Left lobe of liver (tissue), 2 donors: Measurements from ENCODE around the gene NCK2. TPM values are rescaled to one million over a fixed set of nuclear protein-coding genes. Genes with fewer than 3 reads are reported as not detected.
"Not testable (repeated sequence)": the region's sequence is repeated elsewhere in the genome, so short reads cannot be mapped to it uniquely, and the experiment has no call there.

ENCODE experiments used
- ATAC-seq: fragments of 200-7000 bp; cut with Tn5 transposase; one replicate; pipeline ENCODE4 v1.9.1; 2020; ENCODE audit warnings: mild to moderate bottlenecking, moderate library complexity
- DNase-seq: peaks from one replicate; pipeline ENCODE4 v3.0.0-alpha.2; 2020; ENCODE audit warnings: low spot score
- total RNA-seq: library from RNA; stranded (reverse); gene quantifications from one replicate; pipeline ENCODE4 v1.2.1, GENCODE V29; 2021
- donor health status: DM: no; HTN: no; CAD: no; lungs with moderate emphysema.
- donor health status: DM: no; HTN: yes; CAD: no.

NCK2 gene
- total RNA-seq, 1 donor from 2014 or later: 6.3 TPM

DNA sequence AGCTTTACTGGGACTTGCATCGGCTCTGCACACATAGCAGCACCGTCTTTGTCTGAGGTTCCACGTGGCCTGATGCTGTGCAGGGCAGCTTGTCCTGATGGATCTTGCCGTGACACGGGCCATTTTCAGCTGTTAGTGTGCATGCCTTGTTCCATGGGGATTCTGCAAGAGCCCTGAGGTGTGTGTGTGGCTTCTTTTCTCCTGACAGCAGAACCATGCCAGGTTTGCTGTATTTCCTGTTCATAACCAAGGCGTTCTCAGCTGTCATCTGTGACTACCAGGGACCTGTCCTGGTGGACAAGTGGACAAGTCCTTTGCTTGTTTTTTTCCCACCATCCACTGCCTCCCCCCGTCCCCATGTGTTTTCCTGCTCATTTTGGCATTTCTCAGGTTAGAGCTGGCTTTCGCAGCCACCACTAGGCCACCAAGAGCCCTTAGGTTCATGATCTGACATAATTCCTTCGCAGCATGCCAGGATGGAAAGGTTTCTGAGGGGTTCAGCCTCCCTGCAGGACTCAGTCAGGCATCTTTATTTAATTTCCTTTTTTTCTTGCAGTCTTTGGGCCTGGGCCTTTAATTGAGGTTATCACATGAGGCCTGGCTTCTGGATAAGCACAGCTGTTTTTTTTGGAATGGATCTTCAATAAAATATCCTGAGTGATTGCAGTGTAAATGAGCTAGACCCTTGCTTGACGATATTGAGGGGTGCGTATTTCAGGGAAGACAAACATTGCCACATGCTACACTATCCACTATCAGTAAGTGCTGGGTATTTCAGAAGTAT is 139.4 kb downstream of the NCK2 start:
- DNase-seq (no peak), ATAC-seq (no peak)

DNA sequence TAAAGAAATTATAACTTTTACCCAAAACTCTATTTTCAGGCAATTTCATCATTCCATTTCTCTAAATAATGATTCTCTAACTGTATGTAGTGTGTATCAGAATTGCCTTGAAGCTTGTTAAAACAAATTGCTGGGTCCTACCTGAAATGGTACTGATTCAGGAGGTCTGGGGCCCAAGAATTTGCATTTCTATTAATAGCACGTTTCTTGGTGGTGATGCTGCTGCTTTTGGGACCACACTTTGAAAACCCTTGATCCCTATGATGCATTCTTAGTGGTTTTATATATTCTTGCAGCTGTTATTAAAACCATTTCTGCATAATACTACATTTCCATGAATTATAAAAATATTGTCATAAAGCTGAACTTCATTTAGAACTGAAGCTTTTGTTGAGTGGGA is 140.7 kb downstream of the NCK2 start:
- ATAC-seq: no peak

DNA sequence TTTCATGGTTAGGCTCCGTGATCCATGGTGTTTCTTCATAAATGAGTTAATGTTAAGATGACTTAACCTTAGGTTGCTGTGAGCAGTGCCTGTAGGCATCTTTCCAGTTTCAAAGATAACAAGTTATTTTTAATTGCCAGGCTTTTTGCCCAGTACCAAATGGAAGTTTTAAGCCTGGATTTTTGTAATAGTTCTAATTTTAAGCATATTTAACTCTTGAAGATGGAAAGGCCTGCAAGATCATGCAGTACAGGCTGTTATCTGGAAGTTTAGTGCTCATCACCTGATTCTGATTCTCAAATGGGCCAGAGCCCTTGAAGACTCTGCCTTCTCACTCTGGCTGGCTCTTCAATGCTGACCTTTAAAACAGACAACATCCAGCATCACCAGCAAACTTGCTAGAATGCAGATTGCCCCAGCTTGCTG is 141.3 kb downstream of the NCK2 start:
- ATAC-seq: peak; percentile 33
- no peak for DNase-seq

More for the DNA sequence above, 140.7 kb downstream of the NCK2 start:
- DNase-seq: no peak

DNA sequence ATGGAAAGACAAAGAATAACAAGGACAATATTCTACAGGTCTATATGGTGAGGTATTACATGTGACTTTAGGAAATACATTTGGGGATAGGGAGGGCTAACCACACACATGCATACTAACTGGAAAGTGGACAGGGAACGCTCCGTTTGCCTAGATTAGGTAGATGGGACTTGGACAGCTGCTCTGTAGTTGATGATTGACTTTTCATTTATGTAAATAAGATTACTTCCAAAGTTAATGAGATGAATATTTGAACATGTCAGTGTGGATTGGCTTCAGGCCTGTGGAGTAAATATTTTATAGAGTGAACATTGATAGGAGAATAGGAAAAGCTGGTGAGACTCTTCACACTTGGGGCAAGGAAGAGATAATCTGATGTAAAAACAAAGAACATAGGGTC is 142.0 kb downstream of the NCK2 start:
- DNase-seq (no peak), ATAC-seq (peak; percentile 87)

DNA sequence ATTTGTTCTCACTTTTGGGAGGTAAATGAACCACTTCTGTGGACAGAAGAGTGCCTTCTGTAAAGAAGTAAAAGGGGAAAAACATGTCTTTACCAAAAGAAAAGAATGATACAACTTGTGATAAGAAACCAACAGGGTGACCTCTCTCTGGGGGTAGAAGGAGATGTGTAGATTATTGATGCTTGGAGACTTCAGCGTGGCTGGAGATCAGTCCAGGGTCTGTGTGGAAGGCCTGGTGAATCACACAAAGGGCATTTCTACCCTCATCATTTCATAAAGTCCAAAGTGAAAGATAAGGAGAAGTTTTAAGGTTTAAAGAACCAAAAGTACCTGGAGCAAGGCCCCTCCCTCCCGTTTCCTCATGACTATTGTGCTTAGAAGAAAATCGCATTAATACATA is 142.5 kb downstream of the NCK2 start:
- ATAC-seq (no peak), DNase-seq (no peak)

DNA sequence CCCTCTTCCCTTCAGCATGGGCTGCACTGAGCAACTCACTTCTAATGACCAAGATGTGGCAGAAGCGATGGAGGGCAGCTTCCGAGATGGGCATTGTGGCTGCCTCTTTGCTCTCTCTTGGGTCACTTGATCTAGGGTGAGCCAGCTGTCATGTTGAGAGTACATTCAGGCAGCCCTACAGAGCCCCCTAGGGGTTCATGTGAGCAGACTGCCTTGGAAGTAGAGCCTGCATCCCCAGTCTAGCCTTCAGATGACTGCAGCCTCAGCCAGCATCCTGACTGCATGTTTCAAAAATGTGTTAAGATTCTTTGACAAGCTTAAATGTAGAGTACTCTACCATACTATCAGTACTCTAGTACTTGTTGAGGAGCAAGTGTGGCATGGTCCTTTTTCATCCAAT is 143.9 kb downstream of the NCK2 start:
- peak; percentile 22 for ATAC-seq
- DNase-seq: no peak

DNA sequence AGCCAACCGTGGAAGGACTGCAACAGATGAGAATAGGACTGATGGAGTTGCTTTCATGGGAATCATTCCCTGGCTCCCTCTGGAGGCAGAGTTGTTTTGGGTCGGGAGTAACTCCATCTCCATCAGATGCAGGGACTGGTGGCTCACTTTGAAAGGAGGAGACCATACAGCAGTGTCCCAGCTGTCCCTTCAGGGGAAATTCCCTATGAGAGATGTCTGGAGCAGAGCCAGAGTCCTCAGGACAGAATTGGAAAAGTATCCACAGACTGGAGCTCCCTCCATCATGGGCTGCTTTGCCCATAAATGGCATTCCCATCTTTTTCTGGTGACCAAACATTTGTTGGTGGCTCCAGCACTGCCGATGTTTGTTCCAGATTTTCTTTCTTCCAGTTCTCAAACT is 144.3 kb downstream of the NCK2 start:
- DNase-seq (no peak), ATAC-seq (no peak)

DNA sequence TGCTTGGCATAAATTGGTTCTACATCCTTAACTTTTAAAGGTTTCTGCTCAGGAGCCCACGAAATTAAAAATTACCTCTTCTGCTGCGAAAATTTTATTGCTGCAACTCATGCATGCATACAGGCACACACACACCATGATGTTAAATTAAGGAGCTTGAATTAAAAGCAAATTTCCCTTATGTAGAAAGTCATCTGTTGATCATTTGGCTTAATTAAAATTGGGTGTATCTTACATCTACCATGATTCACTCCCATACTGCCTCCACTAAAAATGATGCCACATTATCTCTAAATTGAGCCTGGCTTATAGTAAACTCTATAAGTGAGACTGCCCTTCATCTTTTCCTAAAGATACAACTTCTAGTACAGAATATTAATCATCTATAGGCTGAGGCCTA is 145.4 kb downstream of the NCK2 start:
- ATAC-seq (no peak), DNase-seq (no peak)

DNA sequence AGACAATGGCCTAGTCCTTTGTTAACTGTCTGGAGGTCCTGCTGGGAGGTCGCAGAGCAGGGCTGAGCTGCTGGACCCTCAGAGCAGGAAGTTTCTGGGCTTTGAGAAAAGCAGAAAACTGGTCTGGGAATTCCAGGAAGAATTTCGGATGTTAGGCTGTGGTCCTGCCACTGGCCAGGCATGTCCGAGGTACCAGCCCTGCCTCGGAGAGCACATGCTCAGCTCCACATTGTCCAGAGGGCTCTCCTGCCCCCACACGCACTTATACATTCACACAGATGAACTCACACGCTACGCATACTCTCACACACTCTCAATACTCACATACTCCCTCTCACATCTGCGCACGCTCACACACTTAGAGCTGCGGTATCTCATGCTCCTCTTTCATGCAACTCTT is 146.1 kb downstream of the NCK2 start:
- ATAC-seq (no peak), DNase-seq (no peak)

DNA sequence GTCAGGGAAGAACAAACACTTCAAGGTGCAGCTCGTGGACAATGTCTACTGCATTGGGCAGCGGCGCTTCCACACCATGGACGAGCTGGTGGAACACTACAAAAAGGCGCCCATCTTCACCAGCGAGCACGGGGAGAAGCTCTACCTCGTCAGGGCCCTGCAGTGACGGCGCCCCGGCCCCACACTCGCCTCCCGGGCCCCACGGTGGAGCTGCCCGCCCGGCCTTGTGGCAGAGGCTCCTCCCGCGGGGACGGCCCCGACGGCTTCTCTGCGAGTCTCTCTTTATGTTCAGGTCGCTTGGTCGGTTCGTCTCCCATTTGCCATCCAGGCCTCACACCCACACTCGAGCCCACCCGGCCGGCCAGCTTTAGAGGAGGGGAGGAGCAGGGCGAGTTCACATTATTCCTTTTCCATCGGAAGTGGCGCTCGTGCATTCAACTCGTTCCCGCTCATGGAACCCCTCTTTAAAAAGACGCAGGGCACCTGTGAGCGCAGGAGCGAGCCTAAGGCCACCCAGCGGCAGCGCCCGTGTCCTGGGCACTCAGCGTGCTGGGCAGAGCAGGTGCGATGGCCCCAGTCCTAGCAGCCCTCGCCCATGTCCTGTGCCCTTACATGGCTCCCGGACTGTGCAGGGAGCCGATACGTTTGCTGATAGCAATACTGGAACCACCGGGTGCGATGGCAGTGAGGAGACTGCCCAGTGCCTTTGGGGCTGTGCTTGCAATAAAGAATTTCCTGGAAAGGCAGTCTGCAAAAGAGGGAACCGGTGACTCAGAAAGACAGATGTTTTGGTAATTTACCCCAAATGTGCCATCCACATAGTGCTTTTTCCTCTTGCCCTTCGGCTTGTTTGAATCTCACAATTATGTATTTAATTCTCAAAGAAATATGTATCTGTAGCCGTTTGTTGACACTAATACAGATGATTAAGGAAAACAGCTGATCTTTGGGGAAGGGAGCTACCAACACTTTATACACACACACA is 148.6 kb downstream of the NCK2 start:
- no peak for ATAC-seq
- no peak for DNase-seq

DNA sequence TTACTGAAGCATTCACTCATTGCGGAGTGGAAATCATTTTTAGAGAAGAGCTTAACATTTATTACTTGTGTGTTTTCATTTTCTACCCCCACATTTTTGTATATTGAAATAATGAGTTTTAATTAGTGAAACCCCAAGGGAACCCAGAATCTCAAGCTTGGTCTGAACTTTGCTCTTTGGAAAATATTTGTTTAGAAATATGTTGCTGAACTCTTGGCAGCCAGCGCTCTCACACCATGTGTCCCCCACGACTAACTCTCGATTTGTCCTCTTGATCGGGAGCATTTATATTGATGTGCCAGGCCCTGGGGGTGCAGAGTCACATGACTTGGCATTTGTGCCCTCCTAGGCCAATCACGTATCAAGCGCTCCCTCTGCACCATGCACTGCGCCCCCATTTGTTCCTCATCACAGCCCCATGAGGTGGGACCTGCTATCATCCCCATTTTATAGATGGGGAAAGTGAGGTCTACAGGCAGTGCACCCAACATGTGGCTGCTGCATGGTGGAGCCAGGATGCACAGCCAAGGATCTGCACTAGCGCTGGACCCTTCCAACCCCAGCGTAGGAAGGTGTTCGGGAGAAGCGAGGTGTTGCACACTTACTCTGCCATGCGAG is 149.7 kb downstream of the NCK2 start:
- ATAC-seq: peak; percentile 62

DNA sequence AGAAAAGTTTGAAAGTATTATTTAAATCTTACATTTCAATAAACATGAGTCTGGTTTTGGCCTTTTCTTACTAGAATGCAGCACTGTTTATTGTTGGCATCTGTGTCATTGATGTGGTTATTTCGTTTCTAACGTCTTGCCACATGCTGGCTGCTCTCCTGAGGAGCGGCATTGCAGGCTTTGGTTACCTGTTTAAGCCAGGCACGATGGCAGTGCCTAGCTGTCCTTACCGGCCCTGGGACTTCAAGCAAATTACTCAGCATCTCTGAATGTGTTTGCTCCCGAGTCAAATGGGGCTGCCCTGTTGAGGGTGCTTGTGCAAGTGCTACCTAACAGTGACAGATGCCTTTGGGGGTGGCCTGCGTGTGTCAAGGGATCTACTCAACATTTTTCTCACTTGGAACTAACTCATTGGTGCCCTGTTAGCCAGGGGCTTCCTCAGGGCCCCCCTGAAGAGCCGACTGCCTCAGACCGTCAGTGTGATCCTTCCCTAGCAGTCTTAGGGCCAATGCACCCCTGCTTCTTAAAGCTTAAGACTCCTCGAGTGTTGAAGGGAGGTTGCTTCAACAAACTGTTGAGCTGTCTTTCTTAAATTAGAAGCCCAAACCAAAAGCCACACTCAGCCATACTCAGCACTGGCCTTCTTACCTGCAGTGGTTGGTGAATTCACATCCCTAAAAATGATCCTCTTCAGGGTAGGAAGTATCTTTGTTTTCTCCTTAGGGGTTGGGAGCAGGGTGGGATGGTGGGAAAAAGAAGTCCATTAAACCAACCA is 151.5 kb downstream of the NCK2 start:
- ATAC-seq (no peak), DNase-seq (no peak)

More for the DNA sequence above, 149.7 kb downstream of the NCK2 start:
- no peak for DNase-seq

DNA sequence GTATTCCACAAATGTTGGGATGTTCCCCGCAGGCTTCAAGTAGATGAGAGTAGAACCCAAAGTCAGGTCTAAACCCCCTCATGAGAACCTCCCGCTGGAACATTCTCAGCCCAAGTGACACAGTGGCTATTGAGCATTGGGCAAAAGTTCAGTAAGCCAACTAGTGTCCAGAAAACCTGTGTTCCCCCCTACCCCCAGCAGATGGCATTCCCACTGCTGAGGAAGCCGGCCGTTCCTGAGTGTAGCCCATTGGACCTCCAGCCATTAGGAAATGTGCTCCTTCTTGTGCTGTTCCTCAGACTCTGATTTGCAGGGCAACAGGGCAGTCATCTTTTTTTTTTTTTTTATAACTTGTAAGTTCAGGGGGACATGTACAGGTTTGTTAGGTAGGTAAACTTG is 152.1 kb downstream of the NCK2 start:
- DNase-seq (no peak), ATAC-seq (no peak)

DNA sequence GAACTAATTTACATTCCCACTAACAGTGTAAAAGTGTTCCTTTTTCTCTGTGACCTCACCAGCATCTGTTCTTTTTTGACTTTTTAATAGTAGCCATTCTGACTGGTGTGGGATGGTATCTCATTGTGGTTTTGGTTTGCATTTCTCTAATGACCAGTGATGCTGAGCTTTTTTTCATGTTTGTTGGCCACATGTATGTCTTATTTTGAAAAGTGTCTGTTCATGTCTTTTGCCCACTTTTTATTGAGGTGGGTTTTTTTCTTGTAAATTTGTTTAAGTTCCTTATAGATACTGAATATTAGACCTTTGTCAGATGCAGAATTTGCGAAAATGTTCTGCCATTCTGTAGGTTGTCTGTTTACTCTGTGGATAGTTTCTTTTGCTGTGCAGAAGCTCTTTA is 153.0 kb downstream of the NCK2 start:
- not testable (repeated sequence) for DNase-seq, ATAC-seq

DNA sequence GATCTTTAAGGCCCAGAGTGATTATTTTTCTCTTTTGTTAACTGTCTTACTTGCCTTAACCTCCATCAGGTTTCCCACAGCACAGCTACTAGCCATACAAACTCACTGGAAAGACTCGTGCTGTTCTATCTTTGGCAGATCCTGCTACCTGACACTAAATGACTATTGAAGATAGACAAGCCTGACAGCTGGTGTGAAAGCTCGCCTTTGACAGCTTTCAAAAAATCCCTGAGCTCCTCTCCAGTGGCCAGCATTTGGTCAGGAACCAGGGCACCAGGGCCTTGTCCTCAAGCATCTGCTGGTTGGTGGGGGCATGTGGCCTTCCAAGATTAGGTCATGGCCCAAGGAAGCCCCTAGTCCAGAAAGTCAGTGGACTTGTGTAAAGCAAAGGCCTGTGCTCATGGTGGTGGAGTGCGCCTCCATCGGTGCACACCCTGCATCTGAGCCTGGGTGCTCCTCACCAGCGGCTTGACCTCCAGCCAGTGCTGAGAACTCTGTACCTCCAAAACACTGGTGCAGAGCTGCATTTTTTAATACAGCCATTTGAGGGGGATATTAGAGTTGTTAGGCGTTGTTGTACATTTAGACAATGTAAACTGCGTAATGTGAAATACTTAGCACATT is 158.5 kb downstream of the NCK2 start:
- ATAC-seq (no peak), DNase-seq (no peak)

DNA sequence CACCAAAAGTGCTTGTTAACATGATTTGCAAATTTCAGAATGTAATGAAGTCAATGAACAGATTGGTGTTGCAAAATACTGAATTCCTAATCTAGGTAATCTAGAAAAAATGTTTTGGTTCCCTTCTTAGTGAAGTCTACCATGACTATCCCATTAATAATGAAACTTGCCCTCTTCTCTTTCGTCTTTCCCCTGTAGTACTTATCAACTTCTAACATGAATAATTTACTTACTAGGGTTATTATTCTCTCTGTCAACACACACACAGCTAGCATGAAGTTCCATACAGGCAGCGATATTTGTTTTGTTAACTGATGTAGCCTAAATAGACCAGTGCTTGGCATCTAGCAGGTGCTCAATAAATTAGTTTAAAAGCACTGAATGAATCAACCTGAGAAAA is 160.2 kb downstream of the NCK2 start:
- DNase-seq (no peak), ATAC-seq (no peak)

DNA sequence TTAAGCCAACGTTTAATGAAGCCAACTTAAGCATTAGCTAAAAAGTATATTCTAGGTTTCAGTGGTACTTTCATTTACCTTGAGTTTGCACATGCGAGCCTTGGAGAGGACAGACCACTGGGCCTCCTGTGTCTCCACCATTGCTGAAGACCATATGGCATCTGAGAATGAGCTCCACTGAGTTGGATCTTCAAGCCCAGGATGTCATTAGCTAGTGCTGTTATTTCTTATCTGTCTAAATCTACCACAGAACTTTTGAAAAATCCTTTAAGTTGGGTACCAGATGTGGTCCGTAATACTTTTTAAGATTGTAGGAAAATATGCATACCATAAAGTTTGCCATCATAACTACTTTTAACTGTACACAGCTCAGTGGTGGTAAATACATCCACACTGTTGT is 161.8 kb downstream of the NCK2 start:
- no peak for ATAC-seq
- DNase-seq: no peak

DNA sequence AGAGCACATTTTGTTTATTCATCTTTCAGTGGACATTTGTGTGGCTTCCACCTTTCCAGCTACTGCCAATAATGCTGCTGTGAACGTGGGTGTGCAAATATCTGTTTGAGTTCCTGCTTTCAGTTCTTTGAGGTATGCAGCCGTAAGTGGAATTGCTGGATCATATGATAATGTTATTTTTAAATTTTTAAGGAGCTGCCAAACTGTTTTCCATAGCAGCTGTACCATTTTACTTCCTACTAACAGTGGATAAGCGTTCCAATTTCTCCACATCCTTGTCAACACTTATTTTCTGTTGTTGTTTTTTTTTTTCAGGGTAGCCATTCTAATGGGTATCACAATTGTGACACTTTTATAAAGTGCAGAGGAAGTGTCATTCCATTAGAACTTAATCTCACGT is 162.5 kb downstream of the NCK2 start:
- DNase-seq (no peak), ATAC-seq (no peak)

DNA sequence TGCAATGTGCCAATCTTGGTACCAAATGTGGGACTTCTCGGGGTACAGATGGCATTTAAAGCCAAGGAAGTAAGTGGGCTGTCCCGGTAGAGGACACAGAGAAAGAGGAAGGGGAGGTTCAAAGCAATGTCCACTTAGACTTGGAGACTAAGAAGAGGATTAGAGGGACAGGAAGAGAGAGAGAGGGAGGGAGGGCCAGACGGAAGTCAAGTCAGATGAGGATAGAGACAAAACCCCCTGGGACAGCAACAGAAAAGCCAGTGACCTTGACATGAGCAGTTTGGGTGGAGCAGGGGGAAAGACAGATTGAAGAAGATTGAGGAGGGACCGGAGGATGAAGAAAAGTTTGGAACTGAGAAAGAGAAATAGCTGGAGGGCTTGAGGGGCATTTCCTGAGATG is 164.5 kb downstream of the NCK2 start:
- DNase-seq: no peak
- no peak for ATAC-seq
